ENCODE data around the gene ATP4B.

DNA sequence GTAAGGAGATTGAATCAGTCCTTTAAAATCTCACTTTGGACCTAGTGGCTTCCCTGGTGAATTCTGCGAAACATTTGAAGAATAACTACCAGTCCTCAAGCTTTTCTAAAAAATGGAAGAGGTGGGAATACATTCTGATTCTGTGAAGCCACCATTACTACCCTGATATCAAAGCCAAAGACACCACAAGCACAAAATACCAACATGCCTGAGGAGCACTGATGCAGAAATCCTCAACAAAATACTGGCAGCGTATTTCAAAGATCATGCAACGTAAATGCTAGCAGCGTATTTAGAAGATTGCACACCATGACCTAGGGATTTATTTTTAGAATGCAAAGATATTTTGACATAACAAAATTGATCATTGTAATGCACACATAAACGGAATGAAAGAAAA lies 14.4 kb downstream of the ATP4B start:
- TF ChIP-seq, protein P1, sequence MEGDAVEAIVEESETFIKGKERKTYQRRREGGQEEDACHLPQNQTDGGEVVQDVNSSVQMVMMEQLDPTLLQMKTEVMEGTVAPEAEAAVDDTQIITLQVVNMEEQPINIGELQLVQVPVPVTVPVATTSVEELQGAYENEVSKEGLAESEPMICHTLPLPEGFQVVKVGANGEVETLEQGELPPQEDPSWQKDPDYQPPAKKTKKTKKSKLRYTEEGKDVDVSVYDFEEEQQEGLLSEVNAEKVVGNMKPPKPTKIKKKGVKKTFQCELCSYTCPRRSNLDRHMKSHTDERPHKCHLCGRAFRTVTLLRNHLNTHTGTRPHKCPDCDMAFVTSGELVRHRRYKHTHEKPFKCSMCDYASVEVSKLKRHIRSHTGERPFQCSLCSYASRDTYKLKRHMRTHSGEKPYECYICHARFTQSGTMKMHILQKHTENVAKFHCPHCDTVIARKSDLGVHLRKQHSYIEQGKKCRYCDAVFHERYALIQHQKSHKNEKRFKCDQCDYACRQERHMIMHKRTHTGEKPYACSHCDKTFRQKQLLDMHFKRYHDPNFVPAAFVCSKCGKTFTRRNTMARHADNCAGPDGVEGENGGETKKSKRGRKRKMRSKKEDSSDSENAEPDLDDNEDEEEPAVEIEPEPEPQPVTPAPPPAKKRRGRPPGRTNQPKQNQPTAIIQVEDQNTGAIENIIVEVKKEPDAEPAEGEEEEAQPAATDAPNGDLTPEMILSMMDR (conservative IDR thresholded peaks at IDR 0.05; ENCODE audit: low read length): no peak
- no peak for TF ChIP-seq EZH2phosphoT487 (IDR thresholded peaks at IDR 0.05; ENCODE audit: borderline replicate concordance, low read depth, low read length)
